IMR-90 (cell line): ENCODE data around the gene ANKRD40CL. TPM values are rescaled to one million over a fixed set of nuclear protein-coding genes. Genes with fewer than 3 reads are reported as not detected.

Experiments used
- ATAC-seq: fragments of 200-7000 bp; cut with Tn5 transposase; 2 replicates; pipeline ENCODE4 v1.9.1; 2020; ENCODE audit warnings: low read depth, mild to moderate bottlenecking, moderate library complexity
- BruUV-seq: library from RNA; stranded (reverse); fragments of 400-500 nt; replicated peaks from 2 replicates; lab custom pipeline; 2021; lab: Mats Ljungman, UMichigan
- CTCF ChIA-PET: fragments of 300-600 bp; formaldehyde crosslinking; extraction: SDS; loops from one replicate; lab custom pipeline; 2021; ENCODE audit warnings: antibody characterized with exemption; lab: Yijun Ruan, JAX
- POLR2A ChIA-PET: fragments of 300-600 bp; sonication (Branson Sonifier 250); formaldehyde crosslinking; loops from one replicate; lab custom pipeline; 2022; ENCODE audit warnings: antibody characterized with exemption; ENCODE audit not compliant: unreplicated experiment; lab: Charles Lee
- DNase-seq: peaks from one replicate; pipeline ENCODE4 v3.0.0; 2013
- H2AFZ ChIP-seq: replicated peaks from 2 replicates; pipeline ENCODE3; 2013; ENCODE audit warnings: low read length, mild to moderate bottlenecking; ENCODE audit not compliant: poor library complexity
- H2AK5ac ChIP-seq: 2 replicates; pipeline ENCODE4 v1.6.1; 2013; ENCODE audit warnings: low read depth, low read length, inconsistent platforms
- H2AK9ac ChIP-seq: replicated peaks from 2 replicates; pipeline ENCODE3; 2013; ENCODE audit warnings: mild to moderate bottlenecking, low read depth, low read length, moderate library complexity; ENCODE audit not compliant: poor library complexity
- H2BK120ac ChIP-seq: 2 replicates; pipeline ENCODE4 v1.6.1; 2013; ENCODE audit warnings: low read depth, low read length, inconsistent platforms
- H2BK15ac ChIP-seq: 3 replicates; pipeline ENCODE4 v1.6.1; 2013; ENCODE audit warnings: low read depth, low read length, inconsistent platforms
- H2BK20ac ChIP-seq: 2 replicates; pipeline ENCODE4 v1.6.1; 2013; ENCODE audit warnings: low read depth, mild to moderate bottlenecking, inconsistent platforms, low read length, moderate library complexity
- H2BK5ac ChIP-seq: 2 replicates; pipeline ENCODE4 v1.6.1; 2013; ENCODE audit warnings: mild to moderate bottlenecking, low read depth, low read length, inconsistent platforms; ENCODE audit not compliant: poor library complexity, severe bottlenecking
- H3K14ac ChIP-seq: replicated peaks from 2 replicates; pipeline ENCODE4 v1.6.1; 2013; ENCODE audit warnings: low read depth, low read length, inconsistent platforms
- H3K18ac ChIP-seq: 2 replicates; pipeline ENCODE4 v1.6.1; 2013; ENCODE audit warnings: low read depth, low read length, control low read depth
- H3K23ac ChIP-seq: 2 replicates; pipeline ENCODE4 v1.6.1; 2013; ENCODE audit warnings: low read depth, low read length, inconsistent platforms
- H3K27ac ChIP-seq: 2 replicates; pipeline ENCODE4 v1.5.1; 2013; ENCODE audit warnings: mild to moderate bottlenecking, control low read depth, low read length; ENCODE audit not compliant: insufficient read depth
- H3K27me3 ChIP-seq: 2 replicates; pipeline ENCODE4 v1.6.1; 2013; ENCODE audit warnings: low read length; ENCODE audit not compliant: control insufficient read depth, insufficient read depth
- H3K36me3 ChIP-seq: 2 replicates; pipeline ENCODE4 v1.6.1; 2013; ENCODE audit warnings: low read length, mixed read lengths; ENCODE audit not compliant: control insufficient read depth, insufficient read depth
- H3K4ac ChIP-seq: 2 replicates; pipeline ENCODE4 v1.6.1; 2013; ENCODE audit warnings: low read depth, low read length, inconsistent platforms
- H3K4me1 ChIP-seq: 2 replicates; pipeline ENCODE4 v1.6.1; 2013; ENCODE audit warnings: low read length, mixed read lengths; ENCODE audit not compliant: control insufficient read depth, insufficient read depth
- H3K4me2 ChIP-seq: 2 replicates; pipeline ENCODE4 v1.6.1; 2013; ENCODE audit warnings: low read depth, mild to moderate bottlenecking, control low read depth, low read length, moderate library complexity
- H3K4me3 ChIP-seq: 2 replicates; pipeline ENCODE4 v1.5.1; 2013; ENCODE audit warnings: low read depth, mild to moderate bottlenecking, control low read depth, low read length, moderate library complexity; ENCODE audit not compliant: insufficient read depth
- H3K56ac ChIP-seq: 2 replicates; pipeline ENCODE4 v1.6.1; 2013; ENCODE audit warnings: low read length, inconsistent platforms; ENCODE audit not compliant: insufficient read depth; ENCODE audit errors: extremely low read depth
- H3K79me1 ChIP-seq, 2 experiments: 2 replicates each; pipeline ENCODE4 v1.6.1; 2013; ENCODE audit warnings: low read length in 2 of 2, inconsistent platforms in 1 of 2, low read depth in 1 of 2
- H3K9ac ChIP-seq: 2 replicates; pipeline ENCODE4 v1.6.1; 2013; ENCODE audit warnings: low read depth, low read length, control low read depth
- H3K9me1 ChIP-seq: 2 replicates; pipeline ENCODE4 v1.6.1; 2013; ENCODE audit warnings: low read length, inconsistent platforms; ENCODE audit not compliant: insufficient read depth
- H3K9me3 ChIP-seq: 2 replicates; pipeline ENCODE4 v1.6.1; 2013; ENCODE audit warnings: low read length; ENCODE audit not compliant: control insufficient read depth, insufficient read depth
- H4K20me1 ChIP-seq: 2 replicates; pipeline ENCODE4 v1.6.1; 2013; ENCODE audit warnings: low read length, inconsistent platforms; ENCODE audit not compliant: insufficient read depth
- H4K5ac ChIP-seq: 2 replicates; pipeline ENCODE4 v1.6.1; 2013; ENCODE audit warnings: mild to moderate bottlenecking, low read depth, low read length, control low read depth
- H4K8ac ChIP-seq, 2 experiments: 2 replicates each; pipeline ENCODE4 v1.6.1; 2013; ENCODE audit warnings: low read depth in 2 of 2, low read length in 2 of 2, control low read depth in 1 of 2, inconsistent platforms in 1 of 2
- H4K91ac ChIP-seq: 2 replicates; pipeline ENCODE4 v1.6.1; 2013; ENCODE audit warnings: low read depth, low read length, inconsistent platforms; ENCODE audit not compliant: insufficient read depth
- RCOR1 ChIP-seq: IDR thresholded peaks from 2 replicates; pipeline ENCODE4 v1.6.1; 2012; ENCODE audit warnings: mild to moderate bottlenecking, low read length, improper control_type of control experiment; ENCODE audit not compliant: insufficient replicate concordance
- WGBS, 2 experiments: methylation state at CpG; one replicate each; pipeline versions ENCODE4 v1.1.5 to v1.1.7; 2013; ENCODE audit warnings: missing lambda C conversion rate in 2 of 2; ENCODE audit not compliant: insufficient read length in 1 of 2; ENCODE audit errors: extremely low coverage in 2 of 2; 5-methylcytosine and 5-hydroxymethylcytosine counted together
- dilution Hi-C: fragments of 300-500 bp; cut with HindIII; formaldehyde crosslinking; loops from one replicate; pipeline ENCODE4 v1.14.3; 2018; ENCODE audit warnings: low sequenced_read_pairs; ENCODE audit not compliant: unreplicated experiment
- in situ Hi-C: fragments of 300-500 bp; cut with MboI; formaldehyde crosslinking; loops from 3 replicates; pipeline ENCODE4 v1.14.3; 2019; ENCODE audit warnings: low sequenced_read_pairs, inconsistent platforms, mixed read lengths
- intact Hi-C: fragments of 100-400 bp; cut with micrococcal nuclease; formaldehyde crosslinking; loops from 2 replicates; pipeline ENCODE4 v1.10.0; 2022
- polyA plus RNA-seq, 3 experiments: library from polyadenylated mRNA; depleted of rRNA; stranded (reverse); fragments of >200 nt; gene quantifications; 2 replicates each; pipeline ENCODE4 v1.2.3, GENCODE V29; 2012; ENCODE audit warnings: low replicate concordance in 1 of 3
- total RNA-seq: library from RNA; depleted of rRNA; stranded (reverse); fragments of >200 nt; gene quantifications from 2 replicates; pipeline ENCODE4 v1.2.3, GENCODE V29; 2012

Gene ANKRD40CL
- total and polyA plus RNA-seq, 2 of the 4 experiments (the other 2 are of a cell fraction): not detected

- 0 out of 2 replicates have a peak, but pooled peaks cover 4% of the 10 kb centered on the region for H3K9me1 ChIP-seq
- H3K36me3 ChIP-seq: no peaks in the 10 kb centered on the region
- no peak overlapping the region for H4K5ac ChIP-seq
- no peak overlapping the region for H3K14ac ChIP-seq
- no peak overlapping the region for H3K23ac ChIP-seq
- no peaks in the 10 kb centered on the region for H3K79me1 ChIP-seq
- no peak overlapping the region for H3K4me3 ChIP-seq
- no peak overlapping the region for H2BK120ac ChIP-seq
- no peak overlapping the region for H2AK9ac ChIP-seq
- H4K20me1 ChIP-seq: no peaks in the 10 kb centered on the region
- no peak overlapping the region for H3K4ac ChIP-seq
- no peak overlapping the region for H3K27ac ChIP-seq
- WGBS, 2 experiments: 83% methylated on average over 8 of the region's 12 CpGs; no CpG with 5 or more reads in 1 of the 2 experiments
- peaks cover 9% of the 10 kb centered on the region for H3K27me3 ChIP-seq
- H2BK5ac ChIP-seq: no peak overlapping the region
- no peak overlapping the region for H4K8ac ChIP-seq
- DNase-seq (no peak), ATAC-seq (no peak)
- in situ Hi-C loops (no loop called here), dilution Hi-C loops (no loop called here), intact Hi-C loops (no loop called here)
- ChIA-PET CTCF (no interaction called here), POLR2A (no interaction called here)
- no peak overlapping the region for H3K4me2 ChIP-seq
- no peak overlapping the region for H3K18ac ChIP-seq
- no peak overlapping the region for H3K56ac ChIP-seq
- H3K9me3 ChIP-seq: no peaks in the 10 kb centered on the region
- TF ChIP-seq RCOR1: no peak
- no peaks in the 10 kb centered on the region for H3K4me1 ChIP-seq
- no peak overlapping the region for H3K9ac ChIP-seq
- no TSS peak for BruUV-seq
- no peak overlapping the region for H2BK20ac ChIP-seq
- no peak overlapping the region for H2AK5ac ChIP-seq
- H2BK15ac ChIP-seq: no peak overlapping the region
- H4K91ac ChIP-seq: no peak overlapping the region
- H2AFZ ChIP-seq: no peak overlapping the region
Measured at GRCh38 chr17:50800196-50800700, 32.9 kb upstream of the ANKRD40CL start.
